GM19372 (cell line): Measurements from ENCODE around the gene PRR19.

Experiments
- ATAC-seq: cut with Tn5 transposase; IDR thresholded peaks from one replicate; pipeline ENCODE4 v1.9.1; 2021; ENCODE audit warnings: mild to moderate bottlenecking, low read depth, moderate library complexity; ENCODE audit not compliant: unreplicated experiment

The PRR19 gene

DNA sequence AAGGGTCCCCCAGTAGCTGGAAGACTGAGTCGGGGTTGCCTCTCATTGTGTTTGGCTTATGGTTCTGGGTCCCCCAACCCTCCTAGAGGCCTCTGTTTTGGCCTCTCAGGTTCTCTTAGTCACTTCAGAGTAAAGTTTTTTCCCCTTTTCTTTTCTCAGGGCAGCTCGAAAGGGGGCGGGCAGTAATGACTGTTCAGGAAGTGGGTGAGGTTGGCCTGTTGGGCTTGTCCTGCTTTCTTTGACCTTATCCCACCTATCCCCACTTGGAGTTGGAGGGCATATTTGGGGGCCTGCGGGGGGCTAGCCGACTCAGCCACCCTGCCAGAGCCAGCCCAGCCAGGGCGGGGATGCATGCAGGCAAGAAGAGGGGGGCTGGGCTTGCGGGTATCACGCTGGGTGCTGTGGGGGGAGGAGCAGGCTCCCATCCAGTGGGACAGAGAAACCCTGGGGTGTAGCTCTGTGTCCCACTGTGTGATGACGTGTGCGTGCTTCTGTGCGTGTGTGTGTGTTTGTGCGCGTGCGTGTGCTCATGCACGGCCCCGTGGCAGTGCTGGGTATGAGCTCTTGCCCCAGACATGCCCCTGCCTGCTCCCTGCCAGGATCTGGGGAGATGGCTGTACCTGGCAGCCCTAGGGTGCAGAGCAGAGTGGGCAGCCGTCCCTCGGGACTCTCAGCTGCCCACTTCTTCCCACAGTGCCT, 31.4 kb upstream of the PRR19 start:
- no peak for ATAC-seq

DNA sequence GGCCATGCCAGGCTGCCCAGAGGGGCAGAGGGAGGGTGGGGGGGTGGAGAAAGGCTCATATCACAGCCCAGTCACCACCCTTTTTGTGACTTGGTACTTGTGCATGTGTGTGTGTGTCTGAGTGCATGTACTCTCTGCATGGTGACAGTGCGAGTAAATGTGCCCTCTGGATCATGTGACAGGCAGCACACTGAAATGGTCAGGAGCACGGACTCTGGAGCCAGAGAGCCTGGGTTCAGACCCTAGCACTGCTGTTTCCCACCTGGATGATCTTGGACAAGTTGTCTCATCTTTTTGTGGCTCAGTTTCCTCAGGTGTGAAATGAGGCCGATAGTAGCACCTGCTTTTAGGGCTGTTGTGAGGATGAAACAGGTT, 30.9 kb upstream of the PRR19 start:
- no peak for ATAC-seq

- ATAC-seq: no peak
Observed at GRCh38 chr19:42271861-42272534, 29.9 kb upstream of the PRR19 start.

- no peak for ATAC-seq
Observed at GRCh38 chr19:42272535-42272897, 29.4 kb upstream of the PRR19 start.

DNA sequence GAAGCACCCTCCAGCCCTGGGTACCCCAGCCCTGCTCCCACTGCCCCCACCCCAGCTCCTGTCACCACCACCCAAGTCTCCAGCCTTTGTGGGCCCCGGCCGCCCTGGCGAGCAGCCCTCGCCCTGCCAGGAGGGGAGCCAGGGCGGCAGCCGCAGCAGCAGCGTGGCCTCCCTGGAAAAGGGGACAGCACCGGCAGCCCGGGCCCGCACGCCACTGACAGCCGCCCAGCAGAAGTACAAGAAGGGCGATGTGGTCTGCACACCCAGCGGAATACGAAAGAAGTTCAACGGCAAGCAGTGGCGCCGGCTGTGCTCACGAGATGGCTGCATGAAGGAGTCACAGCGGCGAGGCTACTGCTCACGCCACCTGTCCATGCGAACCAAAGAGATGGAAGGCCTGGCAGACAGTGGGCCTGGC, 28.9 kb upstream of the PRR19 start:
- ATAC-seq: no peak

GRCh38 chr19:42273407-42274064, 28.4 kb upstream of the PRR19 start:
- no peak for ATAC-seq

DNA sequence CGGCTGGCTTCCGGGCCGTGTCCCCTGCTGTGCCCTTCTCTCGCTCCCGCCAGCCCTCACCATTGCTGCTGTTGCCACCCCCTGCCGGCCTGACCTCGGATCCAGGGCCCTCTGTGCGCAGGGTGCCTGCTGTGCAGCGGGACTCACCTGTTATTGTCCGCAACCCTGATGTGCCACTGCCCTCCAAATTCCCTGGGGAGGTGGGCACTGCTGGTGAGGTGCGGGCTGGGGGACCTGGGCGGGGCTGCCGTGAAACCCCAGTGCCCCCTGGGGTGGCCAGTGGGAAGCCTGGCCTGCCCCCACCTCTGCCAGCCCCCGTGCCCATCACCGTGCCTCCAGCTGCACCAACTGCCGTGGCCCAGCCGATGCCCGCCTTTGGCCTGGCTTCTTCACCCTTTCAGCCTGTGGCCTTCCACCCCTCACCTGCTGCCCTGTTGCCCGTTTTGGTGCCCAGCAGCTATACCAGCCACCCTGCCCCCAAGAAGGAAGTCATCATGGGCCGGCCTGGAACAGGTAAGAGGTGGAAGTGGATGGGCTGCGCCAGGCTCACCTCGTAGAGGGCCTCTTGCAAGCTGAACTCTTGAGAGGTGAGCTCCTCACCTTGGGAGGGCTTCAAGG, 27.8 kb upstream of the PRR19 start:
- no peak for ATAC-seq

- no peak for ATAC-seq
Observed at GRCh38 chr19:42275103-42275502, 26.8 kb upstream of the PRR19 start.

GRCh38 chr19:42275517-42275916, 26.4 kb upstream of the PRR19 start:
- no peak for ATAC-seq

DNA sequence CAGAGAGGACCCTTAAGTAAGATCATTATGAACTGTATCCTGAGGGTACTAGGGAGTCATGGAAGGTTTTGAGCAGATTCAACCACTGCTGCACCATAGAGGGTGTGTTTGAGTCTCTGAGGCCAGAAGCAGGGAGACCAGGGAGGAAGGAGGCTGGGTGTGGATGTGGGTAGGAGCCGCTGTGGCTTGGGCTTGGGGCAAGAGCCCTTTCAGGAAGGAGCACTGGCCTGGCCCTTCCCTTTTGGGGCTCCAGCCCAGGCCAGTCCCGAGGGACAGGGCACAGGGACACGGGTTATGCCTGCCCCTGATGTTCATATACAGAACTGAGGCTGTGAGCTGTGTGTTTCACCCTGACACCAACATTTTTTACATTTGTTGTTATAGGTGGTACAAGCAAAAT, 25.6 kb upstream of the PRR19 start:
- ATAC-seq: no peak

- no peak for ATAC-seq
Observed at GRCh38 chr19:42276821-42277220, 25.1 kb upstream of the PRR19 start.

GRCh38 chr19:42277821-42278451, 24.0 kb upstream of the PRR19 start:
- no peak for ATAC-seq

DNA sequence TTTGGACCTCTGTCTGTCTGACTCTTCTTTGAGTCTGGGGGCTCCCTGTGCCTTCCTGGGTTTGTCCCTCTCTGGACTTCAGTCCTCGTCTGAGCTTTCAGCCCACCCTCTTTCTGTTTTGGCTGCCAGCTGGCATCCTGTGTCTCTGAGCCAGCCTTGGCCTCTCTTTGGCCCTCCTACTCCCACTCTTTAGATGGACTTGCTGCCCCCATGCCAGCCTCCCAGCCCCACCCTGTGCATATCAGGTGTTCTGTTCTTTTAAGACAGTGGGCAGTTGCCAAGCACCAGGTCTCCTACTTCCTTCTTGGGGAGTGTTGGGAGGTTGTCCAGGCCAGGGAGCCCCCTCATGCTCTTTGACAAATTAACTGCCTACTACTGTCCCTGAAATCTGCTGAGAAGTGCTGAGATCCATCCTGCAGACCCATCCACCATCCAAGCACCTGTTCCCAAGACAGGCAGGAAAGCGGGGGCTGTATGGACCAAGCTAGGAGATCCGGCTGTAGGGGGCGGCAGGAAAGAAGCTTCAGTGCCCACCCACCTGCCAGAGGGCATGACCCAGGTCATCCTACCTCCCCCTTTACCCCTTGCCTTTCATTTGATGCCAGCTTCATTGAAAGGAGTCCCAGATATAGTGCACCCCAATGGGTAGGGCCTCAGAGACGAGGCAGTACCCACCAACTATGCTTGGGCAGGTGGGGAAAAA, 23.3 kb upstream of the PRR19 start:
- no peak for ATAC-seq

GRCh38 chr19:42279155-42279901, 22.6 kb upstream of the PRR19 start:
- no peak for ATAC-seq

DNA sequence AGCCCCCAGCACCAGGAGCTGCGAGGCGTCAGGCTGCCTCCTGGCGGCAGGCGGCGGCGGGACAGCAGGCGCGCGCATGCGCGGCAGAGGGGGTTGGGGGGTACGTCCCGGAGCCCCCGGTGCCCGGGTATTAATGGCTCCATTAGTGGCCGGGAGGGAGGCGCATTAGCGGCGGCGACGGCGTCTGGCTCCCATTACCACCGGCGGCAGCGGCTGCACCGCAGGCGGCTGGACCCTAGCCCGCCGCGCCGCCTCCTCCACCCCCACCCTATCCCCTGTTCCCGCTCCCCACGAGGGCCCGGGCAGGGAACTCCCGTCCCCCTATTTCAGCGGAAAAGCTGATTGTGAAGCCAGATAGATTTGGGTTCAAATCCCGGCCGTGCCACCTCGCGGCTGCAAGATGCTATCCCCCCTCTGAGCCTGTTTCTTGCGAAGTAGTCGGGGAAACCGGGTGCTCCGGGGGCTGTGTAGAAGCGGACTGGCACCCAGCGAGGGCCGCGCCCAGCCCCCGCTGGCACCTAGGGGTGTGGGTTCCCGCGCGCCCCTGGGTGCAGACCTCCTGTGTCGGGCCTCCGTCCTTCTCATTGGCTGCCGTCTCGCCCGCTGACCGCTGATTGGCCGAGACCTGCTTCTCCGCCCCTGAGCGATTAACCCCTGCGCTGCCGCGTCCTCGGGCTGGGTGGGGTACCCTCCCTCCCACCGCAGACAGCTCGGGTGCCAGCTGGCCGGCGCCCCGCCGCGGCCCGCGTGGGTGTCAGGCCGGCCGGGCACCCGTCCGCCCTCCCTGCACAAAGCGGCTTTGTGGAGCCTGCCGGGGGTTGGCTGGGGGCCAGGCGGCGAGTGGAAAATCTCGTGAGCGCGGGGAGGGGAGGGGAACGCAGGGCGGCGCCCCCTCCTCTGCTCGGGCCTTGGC, 21.8 kb upstream of the PRR19 start:
- no peak for ATAC-seq

- no peak for ATAC-seq
Observed at GRCh38 chr19:42280815-42281145, 21.2 kb upstream of the PRR19 start.

GRCh38 chr19:42281146-42281826, 20.6 kb upstream of the PRR19 start:
- ATAC-seq: no peak
